ENCODE measurements around the gene NR2F1-AS1. TPM values are rescaled to one million over a fixed set of nuclear protein-coding genes. Genes with fewer than 3 reads are reported as not detected.
A peak's percentile ranks its signal among the peaks of the same experiment; 100 is the strongest.

Gene NR2F1-AS1
- total RNA-seq (2014; rRNA removed; shearing (Covaris generic); ENCODE audit: low replicate concordance) = 1.7 TPM in 1 of 2 replicates, not detected in the other

DNA sequence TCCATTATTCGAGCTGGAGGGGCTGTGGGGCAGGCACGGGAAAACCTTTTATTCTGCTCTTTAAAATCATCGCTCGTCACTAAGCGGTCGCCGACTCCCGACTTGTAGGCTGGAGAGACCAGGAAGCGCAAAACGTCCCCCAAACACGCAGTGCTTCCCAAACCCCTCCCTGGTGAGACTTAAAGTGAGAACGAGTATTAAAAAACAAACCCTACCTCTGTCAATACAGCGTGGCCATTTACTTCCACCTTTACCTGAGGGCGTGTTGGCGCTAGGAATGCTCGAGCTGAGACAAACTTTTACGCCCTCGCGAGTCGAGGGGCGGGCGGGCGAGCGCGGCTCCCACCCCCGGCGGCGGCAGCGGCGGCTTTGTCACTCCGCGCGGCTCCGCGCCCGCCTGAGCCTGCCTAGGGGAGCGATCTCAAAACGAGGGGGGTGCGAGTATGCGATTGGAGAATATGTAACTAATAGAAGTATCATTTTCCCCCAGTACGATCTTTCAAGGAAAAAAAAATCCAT lies at the start of gene NR2F1-AS1:
NR2F1-AS1 (minus strand) TSS at position 293 of the 519 bp plus-strand sequence.
- Histone ChIP-seq H3K36me3 (ENCODE audit: insufficient read depth, low read length) (no peaks in the 10 kb centered on the region), H3K4me3 (ENCODE audit: low read length) (peak within 1 kb of the TSS; percentile 34; the same call in 1 of the 2 replicates), H3K4me2 (ENCODE audit: low read depth, low read length, poor library complexity, severe bottlenecking) (peak within 1 kb of the TSS; percentile 92), H3K9ac (ENCODE audit: low read length) (no peak within 1 kb of the TSS), H3K9me3 (ENCODE audit: low read length) (no peaks in the 10 kb centered on the region), H4K20me1 (ENCODE audit: insufficient read depth, low read depth, low read length) (no peaks in the 10 kb centered on the region), H3K4me1 (ENCODE audit: low read length) (peaks cover 27% of the 10 kb centered on the region), H3K27me3 (ENCODE audit: low read length) (peaks cover 1% of the 10 kb centered on the region; the same call in 1 of the 2 replicates), H3K9me2 (replicated peaks; ENCODE audit: insufficient read depth, low read length) (no peaks in the 10 kb centered on the region), H3K79me2 (ENCODE audit: low read length) (no peaks in the 10 kb centered on the region), H3K27ac (ENCODE audit: low read length) (no peak within 1 kb of the TSS), H2AFZ (ENCODE audit: low read length) (no peak within 1 kb of the TSS)
- DNase-seq = no peak

DNA sequence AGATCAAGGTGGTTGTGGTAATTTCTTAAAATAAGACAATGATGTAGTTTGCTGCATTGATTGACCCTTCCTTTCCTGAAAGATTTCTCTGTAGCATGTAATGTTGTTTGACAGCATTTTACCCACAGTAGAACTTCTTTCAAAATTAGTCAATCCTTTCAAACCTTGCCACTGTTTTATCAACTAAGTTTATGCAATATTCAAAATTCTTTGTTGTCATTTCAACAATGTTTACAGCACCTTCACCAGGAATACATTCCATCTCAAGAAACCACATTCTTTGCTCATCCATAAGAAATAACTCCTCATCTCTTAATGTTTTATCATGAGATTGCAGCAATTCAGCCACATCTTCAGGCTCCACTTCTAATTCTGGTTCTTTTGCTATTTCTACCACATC lies 45.8 kb upstream of the NR2F1-AS1 start:
- no peak for DNase-seq
- Histone ChIP-seq H3K27ac (ENCODE audit: low read length) (no peak overlapping the region), H3K9me3 (ENCODE audit: low read length) (no peaks in the 10 kb centered on the region), H2AFZ (ENCODE audit: low read length) (no peak overlapping the region), H3K27me3 (ENCODE audit: low read length) (no peaks in the 10 kb centered on the region), H3K79me2 (ENCODE audit: low read length) (no peaks in the 10 kb centered on the region), H3K4me3 (ENCODE audit: low read length) (no peak overlapping the region), H3K9ac (ENCODE audit: low read length) (no peak overlapping the region), H3K4me2 (ENCODE audit: low read depth, low read length, poor library complexity, severe bottlenecking) (no peak overlapping the region), H4K20me1 (ENCODE audit: insufficient read depth, low read depth, low read length) (no peaks in the 10 kb centered on the region), H3K4me1 (ENCODE audit: low read length) (peaks cover 1% of the 10 kb centered on the region; the same call in 1 of the 2 replicates), H3K9me2 (replicated peaks; ENCODE audit: insufficient read depth, low read length) (no peaks in the 10 kb centered on the region), H3K36me3 (ENCODE audit: insufficient read depth, low read length) (no peaks in the 10 kb centered on the region)

GRCh38 chr5:93623153-93623552 lies 42.1 kb upstream of the NR2F1-AS1 start:
- H3K9me3 ChIP-seq (ENCODE audit: low read length) = no peaks in the 10 kb centered on the region
- no peak overlapping the region for H3K9ac ChIP-seq (ENCODE audit: low read length)
- no peaks in the 10 kb centered on the region for H3K27me3 ChIP-seq (ENCODE audit: low read length)
- H3K4me1 ChIP-seq (ENCODE audit: low read length) = peaks cover 18% of the 10 kb centered on the region
- no peaks in the 10 kb centered on the region for H4K20me1 ChIP-seq (ENCODE audit: insufficient read depth, low read depth, low read length)
- no peak overlapping the region for H3K4me2 ChIP-seq (ENCODE audit: low read depth, low read length, poor library complexity, severe bottlenecking)
- no peak for DNase-seq
- H3K4me3 ChIP-seq (ENCODE audit: low read length) = no peak overlapping the region
- no peaks in the 10 kb centered on the region for H3K79me2 ChIP-seq (ENCODE audit: low read length)
- H3K27ac ChIP-seq (ENCODE audit: low read length) = no peak overlapping the region
- no peaks in the 10 kb centered on the region for H3K9me2 ChIP-seq (replicated peaks; ENCODE audit: insufficient read depth, low read length)
- no peaks in the 10 kb centered on the region for H3K36me3 ChIP-seq (ENCODE audit: insufficient read depth, low read length)
- no peak overlapping the region for H2AFZ ChIP-seq (ENCODE audit: low read length)

GRCh38 chr5:93622240-93622885 lies 41.3 kb upstream of the NR2F1-AS1 start:
- peak overlapping the region; percentile 96 for H3K4me2 ChIP-seq (ENCODE audit: low read depth, low read length, poor library complexity, severe bottlenecking)
- no peaks in the 10 kb centered on the region for H3K27me3 ChIP-seq (ENCODE audit: low read length)
- H3K9me3 ChIP-seq (ENCODE audit: low read length) = no peaks in the 10 kb centered on the region
- H3K4me1 ChIP-seq (ENCODE audit: low read length) = peaks cover 18% of the 10 kb centered on the region
- no peaks in the 10 kb centered on the region for H3K9me2 ChIP-seq (replicated peaks; ENCODE audit: insufficient read depth, low read length)
- no peak overlapping the region for H3K4me3 ChIP-seq (ENCODE audit: low read length)
- no peak overlapping the region for H3K9ac ChIP-seq (ENCODE audit: low read length)
- no peaks in the 10 kb centered on the region for H4K20me1 ChIP-seq (ENCODE audit: insufficient read depth, low read depth, low read length)
- H3K27ac ChIP-seq (ENCODE audit: low read length) = no peak overlapping the region
- no peaks in the 10 kb centered on the region for H3K79me2 ChIP-seq (ENCODE audit: low read length)
- no peaks in the 10 kb centered on the region for H3K36me3 ChIP-seq (ENCODE audit: insufficient read depth, low read length)
- peak; percentile 56 for DNase-seq
- H2AFZ ChIP-seq (ENCODE audit: low read length) = no peak overlapping the region

- no peak overlapping the region for H3K9ac ChIP-seq (ENCODE audit: low read length)
- no peaks in the 10 kb centered on the region for H3K27me3 ChIP-seq (ENCODE audit: low read length)
- no peaks in the 10 kb centered on the region for H3K9me2 ChIP-seq (replicated peaks; ENCODE audit: insufficient read depth, low read length)
- H2AFZ ChIP-seq (ENCODE audit: low read length) = no peak overlapping the region; the same call in 1 of the 2 replicates
- H3K4me1 ChIP-seq (ENCODE audit: low read length) = peaks cover 18% of the 10 kb centered on the region
- peak overlapping the region; percentile 96 for H3K4me2 ChIP-seq (ENCODE audit: low read depth, low read length, poor library complexity, severe bottlenecking)
- H4K20me1 ChIP-seq (ENCODE audit: insufficient read depth, low read depth, low read length) = no peaks in the 10 kb centered on the region
- peak overlapping the region; percentile 74; the same call in 1 of the 2 replicates for H3K4me3 ChIP-seq (ENCODE audit: low read length)
- no peaks in the 10 kb centered on the region for H3K79me2 ChIP-seq (ENCODE audit: low read length)
- no peaks in the 10 kb centered on the region for H3K36me3 ChIP-seq (ENCODE audit: insufficient read depth, low read length)
- H3K27ac ChIP-seq (ENCODE audit: low read length) = no peak overlapping the region
- DNase-seq = peak; percentile 43
- H3K9me3 ChIP-seq (ENCODE audit: low read length) = no peaks in the 10 kb centered on the region
Observed at GRCh38 chr5:93621327-93621798, 40.3 kb upstream of the NR2F1-AS1 start.

DNA sequence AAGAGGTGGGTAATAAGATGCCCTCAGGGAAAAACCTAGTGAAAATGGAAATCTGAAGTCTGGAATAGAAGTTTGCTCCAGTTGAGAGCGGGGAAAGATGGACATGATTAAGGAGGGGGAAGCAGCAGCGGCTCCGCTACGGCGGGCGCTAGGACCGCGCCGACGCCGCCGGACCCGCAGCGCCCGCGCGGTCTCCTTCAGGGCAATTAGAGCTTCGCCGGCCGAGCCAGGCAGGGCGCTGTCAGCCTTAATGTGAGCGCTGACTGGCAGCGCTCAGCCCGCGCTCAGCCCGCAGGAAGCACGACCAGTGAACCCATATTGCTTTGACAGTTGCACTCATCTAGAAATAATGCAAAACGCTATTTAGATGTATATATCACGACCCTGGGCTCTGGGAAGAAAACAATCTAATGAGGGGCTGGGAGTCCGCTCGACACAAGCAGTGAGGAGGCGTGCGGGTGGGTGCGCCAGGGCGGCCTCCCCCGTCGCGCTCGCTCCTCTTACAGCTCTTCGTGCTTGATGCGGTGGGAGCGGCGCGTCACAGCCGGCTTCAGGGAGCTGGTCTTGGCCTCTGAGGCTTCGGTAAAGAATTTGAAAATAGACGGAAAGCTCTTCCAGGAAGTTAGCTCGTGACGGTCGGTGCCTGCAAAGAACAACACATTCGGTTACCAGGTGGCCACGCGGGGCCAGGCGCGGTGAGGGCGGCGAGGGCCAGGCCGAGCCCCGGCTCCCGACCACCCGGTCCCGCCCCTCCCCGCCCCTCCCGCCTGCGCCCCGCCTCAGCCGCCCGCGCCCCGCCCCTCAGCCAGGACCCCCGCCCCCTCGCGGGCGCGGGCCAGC lies 39.7 kb upstream of the NR2F1-AS1 start:
- Histone ChIP-seq H3K4me3 (ENCODE audit: low read length) (peak overlapping the region; percentile 74), H2AFZ (ENCODE audit: low read length) (peak overlapping the region; percentile 95; the same call in 1 of the 2 replicates), H3K79me2 (ENCODE audit: low read length) (no peaks in the 10 kb centered on the region), H3K9me3 (ENCODE audit: low read length) (no peaks in the 10 kb centered on the region), H3K9ac (ENCODE audit: low read length) (peak overlapping the region; percentile 62), H3K4me1 (ENCODE audit: low read length) (peaks cover 18% of the 10 kb centered on the region), H3K27ac (ENCODE audit: low read length) (no peak overlapping the region), H3K9me2 (replicated peaks; ENCODE audit: insufficient read depth, low read length) (no peaks in the 10 kb centered on the region), H3K27me3 (ENCODE audit: low read length) (no peaks in the 10 kb centered on the region), H3K36me3 (ENCODE audit: insufficient read depth, low read length) (no peaks in the 10 kb centered on the region), H3K4me2 (ENCODE audit: low read depth, low read length, poor library complexity, severe bottlenecking) (peak overlapping the region; percentile 96), H4K20me1 (ENCODE audit: insufficient read depth, low read depth, low read length) (no peaks in the 10 kb centered on the region)
- peak; percentile 86 for DNase-seq

DNA sequence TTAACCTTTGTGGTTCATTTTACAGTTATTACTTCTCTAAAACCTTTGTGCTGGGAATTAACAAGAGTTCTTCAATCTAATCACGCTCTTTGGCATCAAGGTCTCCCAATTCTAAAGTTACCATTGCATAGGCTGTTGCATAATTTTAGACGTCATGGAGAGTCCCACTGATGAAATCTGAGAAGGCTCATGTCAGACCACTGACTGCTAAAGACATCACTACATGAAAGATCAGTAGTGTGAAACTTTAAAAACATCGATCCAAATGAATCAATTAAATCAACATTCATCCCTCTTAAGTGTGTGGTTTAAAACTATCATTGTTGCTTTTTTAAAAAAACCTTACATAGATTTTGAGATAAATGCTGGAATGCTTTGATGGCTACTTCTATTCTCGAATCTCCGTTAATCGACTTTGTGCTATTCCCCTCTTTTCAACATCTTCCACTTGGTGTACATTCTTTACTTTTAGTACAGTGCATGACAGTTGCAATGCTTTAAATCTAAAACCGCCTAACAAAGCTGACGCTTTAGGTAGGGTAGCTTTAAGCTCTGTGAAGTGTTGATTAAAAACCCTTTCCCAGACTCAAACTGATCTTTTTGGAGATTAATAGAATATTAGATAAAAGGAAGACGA lies 35.6 kb upstream of the NR2F1-AS1 start:
- H3K27ac ChIP-seq (ENCODE audit: low read length) = no peak overlapping the region
- H3K4me3 ChIP-seq (ENCODE audit: low read length) = no peak overlapping the region

More for the DNA sequence above, 35.6 kb upstream of the NR2F1-AS1 start:
- Histone ChIP-seq H3K9ac (ENCODE audit: low read length) (no peak overlapping the region), H3K9me3 (ENCODE audit: low read length) (no peaks in the 10 kb centered on the region), H3K4me2 (ENCODE audit: low read depth, low read length, poor library complexity, severe bottlenecking) (no peak overlapping the region), H4K20me1 (ENCODE audit: insufficient read depth, low read depth, low read length) (no peaks in the 10 kb centered on the region), H3K9me2 (replicated peaks; ENCODE audit: insufficient read depth, low read length) (no peaks in the 10 kb centered on the region), H2AFZ (ENCODE audit: low read length) (no peak overlapping the region), H3K79me2 (ENCODE audit: low read length) (no peaks in the 10 kb centered on the region), H3K4me1 (ENCODE audit: low read length) (peaks cover 15% of the 10 kb centered on the region), H3K27me3 (ENCODE audit: low read length) (no peaks in the 10 kb centered on the region), H3K36me3 (ENCODE audit: insufficient read depth, low read length) (no peaks in the 10 kb centered on the region)
- DNase-seq = no peak
